ENCODE results near the gene CHRM2.

Gene CHRM2

GRCh38 chr7:136883046-136883445 is 14.6 kb downstream of the CHRM2 start:
- DNase-seq (ENCODE audit: extremely low read depth, insufficient read length) = no peak
- Histone ChIP-seq H3K27me3 (replicated peaks; ENCODE audit: control insufficient read depth, insufficient read depth, low read length) (no peaks in the 10 kb centered on the region), H3K4me3 (replicated peaks; ENCODE audit: low read depth, low read length) (no peak overlapping the region), H3K36me3 (ENCODE audit: control insufficient read depth, insufficient read depth, low read length) (no peaks in the 10 kb centered on the region)
- TF ChIP-seq CTCF (IDR thresholded peaks at IDR 0.05; ENCODE audit: insufficient read depth, low read length, poor library complexity, severe bottlenecking) = no peak

- Histone ChIP-seq H3K4me3 (replicated peaks; ENCODE audit: low read depth, low read length) (no peak overlapping the region), H3K36me3 (ENCODE audit: control insufficient read depth, insufficient read depth, low read length) (no peaks in the 10 kb centered on the region), H3K27me3 (replicated peaks; ENCODE audit: control insufficient read depth, insufficient read depth, low read length) (no peaks in the 10 kb centered on the region)
- no peak for TF ChIP-seq CTCF (IDR thresholded peaks at IDR 0.05; ENCODE audit: insufficient read depth, low read length, poor library complexity, severe bottlenecking)
- DNase-seq (ENCODE audit: extremely low read depth, insufficient read length) = no peak
These were observed 16.0 kb downstream of the CHRM2 start for GRCh38 chr7:136884492-136884891.

- Histone ChIP-seq H3K27me3 (replicated peaks; ENCODE audit: control insufficient read depth, insufficient read depth, low read length) (no peaks in the 10 kb centered on the region), H3K4me3 (replicated peaks; ENCODE audit: low read depth, low read length) (no peak overlapping the region), H3K36me3 (ENCODE audit: control insufficient read depth, insufficient read depth, low read length) (no peaks in the 10 kb centered on the region)
- TF ChIP-seq CTCF (IDR thresholded peaks at IDR 0.05; ENCODE audit: insufficient read depth, low read length, poor library complexity, severe bottlenecking) = no peak
- DNase-seq (ENCODE audit: extremely low read depth, insufficient read length) = no peak
These were observed 18.9 kb downstream of the CHRM2 start for GRCh38 chr7:136887317-136887716.

- DNase-seq (ENCODE audit: extremely low read depth, insufficient read length) = no peak
- Histone ChIP-seq H3K36me3 (ENCODE audit: control insufficient read depth, insufficient read depth, low read length) (no peaks in the 10 kb centered on the region), H3K27me3 (replicated peaks; ENCODE audit: control insufficient read depth, insufficient read depth, low read length) (no peaks in the 10 kb centered on the region), H3K4me3 (replicated peaks; ENCODE audit: low read depth, low read length) (no peak overlapping the region)
- TF ChIP-seq CTCF (IDR thresholded peaks at IDR 0.05; ENCODE audit: insufficient read depth, low read length, poor library complexity, severe bottlenecking) = no peak
These were observed 21.9 kb downstream of the CHRM2 start for GRCh38 chr7:136890399-136890798.

GRCh38 chr7:136891850-136892249 is 23.4 kb downstream of the CHRM2 start:
- no peak for DNase-seq (ENCODE audit: extremely low read depth, insufficient read length)
- Histone ChIP-seq H3K4me3 (replicated peaks; ENCODE audit: low read depth, low read length) (no peak overlapping the region), H3K36me3 (ENCODE audit: control insufficient read depth, insufficient read depth, low read length) (no peaks in the 10 kb centered on the region), H3K27me3 (replicated peaks; ENCODE audit: control insufficient read depth, insufficient read depth, low read length) (no peaks in the 10 kb centered on the region)
- no peak for TF ChIP-seq CTCF (IDR thresholded peaks at IDR 0.05; ENCODE audit: insufficient read depth, low read length, poor library complexity, severe bottlenecking)

GRCh38 chr7:136894789-136895188 is 26.3 kb downstream of the CHRM2 start:
- no peaks in the 10 kb centered on the region for H3K27me3 ChIP-seq (replicated peaks; ENCODE audit: control insufficient read depth, insufficient read depth, low read length)
- TF ChIP-seq CTCF (IDR thresholded peaks at IDR 0.05; ENCODE audit: insufficient read depth, low read length, poor library complexity, severe bottlenecking) = no peak
- no peak overlapping the region for H3K4me3 ChIP-seq (replicated peaks; ENCODE audit: low read depth, low read length)
- no peak for DNase-seq (ENCODE audit: extremely low read depth, insufficient read length)
- H3K36me3 ChIP-seq (ENCODE audit: control insufficient read depth, insufficient read depth, low read length) = no peaks in the 10 kb centered on the region

Measured in GM06990 (cell line).